ENCODE measurements around the gene TRIM14. TPM values are rescaled to one million over a fixed set of nuclear protein-coding genes. Genes with fewer than 3 reads are reported as not detected.
A peak's percentile ranks its signal among the peaks of the same experiment; 100 is the strongest.

Gene TRIM14
- total and polyA plus RNA-seq, 10 of the 15 experiments (the other 5 are each of a cell fraction or from before 2014, with no cell fraction given) = 8.6 to 53.3 (median 35.7) TPM

GRCh38 chr9:98108531-98109031, 10.4 kb downstream of the TRIM14 start (continued):
- TF ChIP-seq PRDM15 (CRISPR knock-in tag; IDR thresholded peaks at IDR 0.05) (no peak), ZBTB33 (IDR thresholded peaks at IDR 0.05) (no peak), CHD4 (IDR thresholded peaks at IDR 0.05) (no peak), KAT2A (conservative IDR thresholded peaks at IDR 0.05; ENCODE audit: control insufficient read depth, low read depth, low read length) (no peak), NRF1 (conservative IDR thresholded peaks at IDR 0.05; ENCODE audit: low read depth, low read length) (no peak), CEBPZ (IDR thresholded peaks at IDR 0.05; ENCODE audit: low read depth, low read length) (no peak), SREBF2 (IDR thresholded peaks at IDR 0.05; ENCODE audit: low read length) (no peak), RELB (IDR thresholded peaks at IDR 0.05; ENCODE audit: low read depth) (no peak), NR2C1 (IDR thresholded peaks at IDR 0.05) (no peak), SMARCA5 (IDR thresholded peaks at IDR 0.05) (no peak), RUNX3 (IDR thresholded peaks at IDR 0.05; ENCODE audit: low read length) (0 out of 2 replicates have a peak, but pooled peaks have one; percentile 7), ZBED1 (IDR thresholded peaks at IDR 0.05; ENCODE audit: borderline replicate concordance) (no peak), RAD21 (IDR thresholded peaks at IDR 0.05; ENCODE audit: insufficient read depth, low read depth, low read length) (no peak), NFYB (IDR thresholded peaks at IDR 0.05; ENCODE audit: insufficient read depth, low read depth, low read length) (no peak), SMAD5 (IDR thresholded peaks at IDR 0.05; ENCODE audit: low read depth) (no peak), SRF (IDR thresholded peaks at IDR 0.05; ENCODE audit: low read depth in 2 of 2, low read length in 2 of 2) (no peak), NR2F1 (conservative IDR thresholded peaks at IDR 0.05) (no peak), BMI1 (IDR thresholded peaks at IDR 0.05; ENCODE audit: borderline replicate concordance) (no peak), CBX3 (IDR thresholded peaks at IDR 0.05; ENCODE audit: borderline replicate concordance, low read depth) (no peak), ELK1 (IDR thresholded peaks at IDR 0.05; ENCODE audit: low read depth, low read length) (no peak)
